ENCODE measurements around the gene TAF3. TPM values are rescaled to one million over a fixed set of nuclear protein-coding genes. Genes with fewer than 3 reads are reported as not detected.

The TAF3 gene
- total and polyA plus RNA-seq, 8 donors = 7.0 to 10.4 (median 9.2) TPM

- Histone ChIP-seq H3K27ac (no peak overlapping the region), H3K4me3 (no peak overlapping the region), H3K4me1 (no peaks in the 10 kb centered on the region), H3K36me3 (no peaks in the 10 kb centered on the region), H3K9me3 (no peaks in the 10 kb centered on the region), H3K27me3 (no peaks in the 10 kb centered on the region)
- no peak for DNase-seq
- no peak for ATAC-seq
- TF ChIP-seq CTCF (IDR thresholded peaks at IDR 0.05) = no peak
- intact Hi-C loops (cut with DNase I) = no loop called here
These were observed 170.7 kb downstream of the TAF3 start for GRCh38 chr10:7988989-7989388.

GRCh38 chr10:7998831-7999230, 180.5 kb downstream of the TAF3 start:
- no peaks in the 10 kb centered on the region for H3K36me3 ChIP-seq
- H3K4me1 ChIP-seq = no peaks in the 10 kb centered on the region
- H3K27ac ChIP-seq = no peak overlapping the region
- ATAC-seq = no peak
- peaks cover 0 to 20% of the 10 kb centered on the region in 2 donors for H3K9me3 ChIP-seq
- no peaks in the 10 kb centered on the region for H3K27me3 ChIP-seq
- DNase-seq = no peak
- H3K4me3 ChIP-seq = no peak overlapping the region
- intact Hi-C loops (cut with DNase I) = no loop called here
- TF ChIP-seq CTCF (IDR thresholded peaks at IDR 0.05) = no peak

GRCh38 chr10:8004469-8005000, 186.2 kb downstream of the TAF3 start:
- TF ChIP-seq CTCF (IDR thresholded peaks at IDR 0.05) = no peak
- Histone ChIP-seq H3K9me3 (peaks cover 0 to 37% of the 10 kb centered on the region in 2 donors), H3K27ac (no peak overlapping the region), H3K27me3 (no peaks in the 10 kb centered on the region), H3K36me3 (peaks cover 0 to 12% of the 10 kb centered on the region in 2 donors), H3K4me3 (no peak overlapping the region), H3K4me1 (no peaks in the 10 kb centered on the region)
- no peak for ATAC-seq
- DNase-seq = no peak
- intact Hi-C loops (cut with DNase I) = no loop called here

GRCh38 chr10:8006274-8006999, 188.1 kb downstream of the TAF3 start:
- Histone ChIP-seq H3K36me3 (peaks cover 0 to 31% of the 10 kb centered on the region in 2 donors), H3K27ac (no peak overlapping the region), H3K9me3 (peaks cover 0 to 37% of the 10 kb centered on the region in 2 donors), H3K4me1 (no peaks in the 10 kb centered on the region), H3K27me3 (no peaks in the 10 kb centered on the region), H3K4me3 (no peak overlapping the region)
- TF ChIP-seq CTCF (IDR thresholded peaks at IDR 0.05) = no peak
- DNase-seq (no peak), ATAC-seq (no peak)
- intact Hi-C loops (cut with DNase I) = no loop called here

- no peak for DNase-seq
- no peaks in the 10 kb centered on the region for H3K4me1 ChIP-seq
- intact Hi-C loops (cut with DNase I) = no loop called here
These were observed 190.7 kb downstream of the TAF3 start for GRCh38 chr10:8009031-8009430.

More at GRCh38 chr10:8009031-8009430, 190.7 kb downstream of the TAF3 start:
- H3K27ac ChIP-seq = no peak overlapping the region
- peaks cover 0 to 41% of the 10 kb centered on the region in 2 donors for H3K36me3 ChIP-seq
- TF ChIP-seq CTCF (IDR thresholded peaks at IDR 0.05) = no peak
- H3K4me3 ChIP-seq = no peak overlapping the region
- ATAC-seq = no peak
- peaks cover 0 to 15% of the 10 kb centered on the region in 2 donors for H3K9me3 ChIP-seq
- H3K27me3 ChIP-seq = no peaks in the 10 kb centered on the region

Measured in left lung (tissue), 10 donors.